Thyroid gland (tissue), 4 donors: ENCODE data around the gene ACMSD.

Source experiments
- POLR2A ChIP-seq, 2 donors: fragments of 450-650 bp; IDR thresholded peaks; one replicate each; pipeline ENCODE4 v1.6.1; 2017; ENCODE audit warnings: antibody characterized with exemption in 2 of 2, mild to moderate bottlenecking in 2 of 2, moderate library complexity in 1 of 2
- TF ChIP-seq, protein P1 (sequence below), 6 experiments: fragments of 200-600 bp in 3 of 6; fragments of 450-650 bp in 3 of 6; sonication (generic) in 3 of 6; IDR thresholded peaks; one replicate each; pipeline ENCODE4 v1.5.1; 2016 to 2019; ENCODE audit warnings: antibody characterized with exemption in 6 of 6, mild to moderate bottlenecking in 2 of 6, inconsistent platforms in 1 of 6, moderate library complexity in 1 of 6

- TF ChIP-seq, protein P1, sequence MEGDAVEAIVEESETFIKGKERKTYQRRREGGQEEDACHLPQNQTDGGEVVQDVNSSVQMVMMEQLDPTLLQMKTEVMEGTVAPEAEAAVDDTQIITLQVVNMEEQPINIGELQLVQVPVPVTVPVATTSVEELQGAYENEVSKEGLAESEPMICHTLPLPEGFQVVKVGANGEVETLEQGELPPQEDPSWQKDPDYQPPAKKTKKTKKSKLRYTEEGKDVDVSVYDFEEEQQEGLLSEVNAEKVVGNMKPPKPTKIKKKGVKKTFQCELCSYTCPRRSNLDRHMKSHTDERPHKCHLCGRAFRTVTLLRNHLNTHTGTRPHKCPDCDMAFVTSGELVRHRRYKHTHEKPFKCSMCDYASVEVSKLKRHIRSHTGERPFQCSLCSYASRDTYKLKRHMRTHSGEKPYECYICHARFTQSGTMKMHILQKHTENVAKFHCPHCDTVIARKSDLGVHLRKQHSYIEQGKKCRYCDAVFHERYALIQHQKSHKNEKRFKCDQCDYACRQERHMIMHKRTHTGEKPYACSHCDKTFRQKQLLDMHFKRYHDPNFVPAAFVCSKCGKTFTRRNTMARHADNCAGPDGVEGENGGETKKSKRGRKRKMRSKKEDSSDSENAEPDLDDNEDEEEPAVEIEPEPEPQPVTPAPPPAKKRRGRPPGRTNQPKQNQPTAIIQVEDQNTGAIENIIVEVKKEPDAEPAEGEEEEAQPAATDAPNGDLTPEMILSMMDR (IDR thresholded peaks at IDR 0.05): no peak
- no peak for TF ChIP-seq POLR2A (IDR thresholded peaks at IDR 0.05)
Observed at GRCh38 chr2:134819334-134819733, 19.1 kb upstream of the ACMSD start.
